Smooth muscle cell (in vitro differentiated cells): ENCODE measurements around the gene MRPL41. TPM values are rescaled to one million over a fixed set of nuclear protein-coding genes. Genes with fewer than 3 reads are reported as not detected.
"Not testable (repeated sequence)": the region's sequence is repeated elsewhere in the genome, so short reads cannot be mapped to it uniquely, and the experiment has no call there.

Source experiments
- DNase-seq: peaks from one replicate; lab custom pipeline; 2025; ENCODE audit not compliant: unreplicated experiment; lab: John Stamatoyannopoulos, UW
- H2AFZ ChIP-seq: fragments of 200-600 bp; sonication (generic); 2 replicates; pipeline ENCODE4 v1.6.0; 2016; ENCODE audit warnings: antibody characterized with exemption, low read depth, mild to moderate bottlenecking
- H3F3A ChIP-seq: fragments of 200-600 bp; sonication (generic); 2 replicates; pipeline ENCODE4 v1.6.0; 2017; ENCODE audit warnings: antibody characterized with exemption, low read depth
- H3K27ac ChIP-seq: fragments of 200-600 bp; sonication (generic); 2 replicates; pipeline ENCODE4 v1.5.1; 2016; ENCODE audit warnings: low read depth, mild to moderate bottlenecking
- H3K27me3 ChIP-seq: fragments of 200-600 bp; sonication (generic); 2 replicates; pipeline ENCODE4 v1.6.1; 2016; ENCODE audit warnings: low read depth, mild to moderate bottlenecking
- H3K36me3 ChIP-seq: fragments of 200-600 bp; sonication (generic); 2 replicates; pipeline ENCODE4 v1.5.1; 2016; ENCODE audit warnings: low read depth
- H3K4me1 ChIP-seq: fragments of 200-600 bp; sonication (generic); 2 replicates; pipeline ENCODE4 v1.5.1; 2016; ENCODE audit warnings: low read depth
- H3K4me2 ChIP-seq: fragments of 200-600 bp; sonication (generic); 2 replicates; pipeline ENCODE4 v1.6.0; 2016; ENCODE audit warnings: mild to moderate bottlenecking
- H3K4me3 ChIP-seq: fragments of 200-600 bp; sonication (generic); 2 replicates; pipeline ENCODE4 v1.5.1; 2016; ENCODE audit warnings: mild to moderate bottlenecking
- H3K79me2 ChIP-seq: fragments of 200-600 bp; sonication (generic); 2 replicates; pipeline ENCODE4 v1.6.0; 2016; ENCODE audit warnings: low read depth, mild to moderate bottlenecking
- H3K9ac ChIP-seq: fragments of 200-600 bp; sonication (generic); 2 replicates; pipeline ENCODE4 v1.6.0; 2016; ENCODE audit warnings: low read depth
- H3K9me3 ChIP-seq: fragments of 200-600 bp; sonication (generic); replicated peaks from 2 replicates; pipeline ENCODE4 v1.5.1; 2016; ENCODE audit warnings: low read depth
- H4K20me1 ChIP-seq: fragments of 200-600 bp; sonication (generic); 2 replicates; pipeline ENCODE4 v1.6.0; 2016; ENCODE audit warnings: low read depth
- WGBS: methylation state at CpG from one replicate; pipeline ENCODE4 v1.1.7; 2016; ENCODE audit warnings: low lambda C conversion rate; 5-methylcytosine and 5-hydroxymethylcytosine counted together
- polyA plus RNA-seq: library from polyadenylated mRNA; unstranded; fragments of >200 nt; fragmentation: Nextera tagmentation; extraction: Ambion mirVana; gene quantifications from 2 replicates; pipeline ENCODE4 v1.2.1, GENCODE V29; 2016
- total RNA-seq: library from RNA; depleted of rRNA; stranded (reverse); fragments of >200 nt; gene quantifications from 2 replicates; pipeline ENCODE4 v1.2.3, GENCODE V29; 2014
- TF ChIP-seq, protein P1 (sequence below): fragments of 200-600 bp; sonication (generic); IDR thresholded peaks from 2 replicates; pipeline ENCODE4 v1.5.1; 2017; ENCODE audit warnings: borderline replicate concordance, mild to moderate bottlenecking, antibody characterized with exemption; ENCODE audit not compliant: insufficient read depth, poor library complexity, severe bottlenecking

The MRPL41 gene
- total and polyA plus RNA-seq, 2 experiments from 2014 or later = 33.5 to 85.7 TPM

DNA sequence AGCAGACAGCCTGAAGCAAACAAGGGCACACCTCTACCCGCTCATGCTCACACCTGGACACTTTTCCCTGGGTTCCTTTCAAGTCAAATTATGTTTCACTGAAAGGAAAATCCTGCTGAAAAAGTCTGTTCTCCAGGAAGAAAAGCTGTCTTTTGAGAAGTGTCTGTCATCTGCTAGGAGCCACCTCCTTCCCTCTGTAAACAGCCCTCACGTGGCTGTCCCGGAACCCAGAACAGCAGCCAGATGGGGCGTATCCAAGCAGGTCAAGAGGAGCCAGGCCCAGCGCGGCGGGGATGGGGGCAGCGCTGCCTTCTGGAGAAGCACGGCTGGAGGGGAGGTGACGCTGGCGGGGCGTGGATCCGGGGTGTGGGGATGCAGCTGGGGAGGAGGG is 1.5 kb upstream of the MRPL41 start, which contains the start of gene PNPLA7:
TSS of gene PNPLA7 (minus strand) at position 172 of the 391 bp plus-strand sequence. CDS start 205 bp downstream, outside the sequence.
- peak within 1 kb of the TSS; percentile 53 for H3K27ac ChIP-seq
- peak within 1 kb of the TSS; percentile 88 for H3K4me3 ChIP-seq
- no peaks in the 10 kb centered on the region for H3K9me3 ChIP-seq
- H3K4me1 ChIP-seq = peaks cover 3% of the 10 kb centered on the region
- H4K20me1 ChIP-seq = no peaks in the 10 kb centered on the region
- H3K4me2 ChIP-seq = peak within 1 kb of the TSS; percentile 92
- no peaks in the 10 kb centered on the region for H3K27me3 ChIP-seq
- no peak within 1 kb of the TSS for H2AFZ ChIP-seq
- no peaks in the 10 kb centered on the region for H3K36me3 ChIP-seq
- peak within 1 kb of the TSS; percentile 71 for H3K9ac ChIP-seq
- H3F3A ChIP-seq = peaks cover 17% of the 10 kb centered on the region
- peak; percentile 15 for DNase-seq
- TF ChIP-seq, protein P1, sequence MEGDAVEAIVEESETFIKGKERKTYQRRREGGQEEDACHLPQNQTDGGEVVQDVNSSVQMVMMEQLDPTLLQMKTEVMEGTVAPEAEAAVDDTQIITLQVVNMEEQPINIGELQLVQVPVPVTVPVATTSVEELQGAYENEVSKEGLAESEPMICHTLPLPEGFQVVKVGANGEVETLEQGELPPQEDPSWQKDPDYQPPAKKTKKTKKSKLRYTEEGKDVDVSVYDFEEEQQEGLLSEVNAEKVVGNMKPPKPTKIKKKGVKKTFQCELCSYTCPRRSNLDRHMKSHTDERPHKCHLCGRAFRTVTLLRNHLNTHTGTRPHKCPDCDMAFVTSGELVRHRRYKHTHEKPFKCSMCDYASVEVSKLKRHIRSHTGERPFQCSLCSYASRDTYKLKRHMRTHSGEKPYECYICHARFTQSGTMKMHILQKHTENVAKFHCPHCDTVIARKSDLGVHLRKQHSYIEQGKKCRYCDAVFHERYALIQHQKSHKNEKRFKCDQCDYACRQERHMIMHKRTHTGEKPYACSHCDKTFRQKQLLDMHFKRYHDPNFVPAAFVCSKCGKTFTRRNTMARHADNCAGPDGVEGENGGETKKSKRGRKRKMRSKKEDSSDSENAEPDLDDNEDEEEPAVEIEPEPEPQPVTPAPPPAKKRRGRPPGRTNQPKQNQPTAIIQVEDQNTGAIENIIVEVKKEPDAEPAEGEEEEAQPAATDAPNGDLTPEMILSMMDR = no peak
- WGBS = 11% methylated on average over 13 of the region's 13 CpGs
- no peaks in the 10 kb centered on the region for H3K79me2 ChIP-seq

DNA sequence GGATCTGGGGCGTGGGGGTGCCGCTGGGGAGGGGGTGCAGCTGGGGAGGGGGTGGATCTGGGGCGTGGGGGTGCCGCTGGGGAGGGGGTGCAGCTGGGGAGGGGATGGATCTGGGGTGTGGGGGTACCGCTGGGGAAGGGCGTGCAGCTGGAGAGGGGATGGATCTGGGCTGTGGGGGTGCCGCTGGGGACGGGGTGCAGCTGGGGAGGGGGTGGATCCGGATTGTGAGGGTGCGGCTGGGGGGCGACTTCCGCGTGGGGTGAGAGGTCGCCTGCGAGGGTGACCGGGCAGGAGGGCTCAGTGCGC is 768 bp upstream of the MRPL41 start:
- H4K20me1 ChIP-seq, H2AFZ ChIP-seq, DNase-seq, H3K36me3 ChIP-seq, H3K27me3 ChIP-seq, H3K4me1 ChIP-seq, H3K9me3 ChIP-seq, H3K79me2 ChIP-seq: not testable (repeated sequence)
- Histone ChIP-seq H3F3A (peaks cover 17% of the 10 kb centered on the region), H3K4me2 (peak overlapping the region; percentile 92), H3K4me3 (peak overlapping the region; percentile 88), H3K27ac (peak overlapping the region; percentile 53), H3K9ac (peak overlapping the region; percentile 71)
- 0% methylated on average over 5 of the region's 17 CpGs for WGBS

DNA sequence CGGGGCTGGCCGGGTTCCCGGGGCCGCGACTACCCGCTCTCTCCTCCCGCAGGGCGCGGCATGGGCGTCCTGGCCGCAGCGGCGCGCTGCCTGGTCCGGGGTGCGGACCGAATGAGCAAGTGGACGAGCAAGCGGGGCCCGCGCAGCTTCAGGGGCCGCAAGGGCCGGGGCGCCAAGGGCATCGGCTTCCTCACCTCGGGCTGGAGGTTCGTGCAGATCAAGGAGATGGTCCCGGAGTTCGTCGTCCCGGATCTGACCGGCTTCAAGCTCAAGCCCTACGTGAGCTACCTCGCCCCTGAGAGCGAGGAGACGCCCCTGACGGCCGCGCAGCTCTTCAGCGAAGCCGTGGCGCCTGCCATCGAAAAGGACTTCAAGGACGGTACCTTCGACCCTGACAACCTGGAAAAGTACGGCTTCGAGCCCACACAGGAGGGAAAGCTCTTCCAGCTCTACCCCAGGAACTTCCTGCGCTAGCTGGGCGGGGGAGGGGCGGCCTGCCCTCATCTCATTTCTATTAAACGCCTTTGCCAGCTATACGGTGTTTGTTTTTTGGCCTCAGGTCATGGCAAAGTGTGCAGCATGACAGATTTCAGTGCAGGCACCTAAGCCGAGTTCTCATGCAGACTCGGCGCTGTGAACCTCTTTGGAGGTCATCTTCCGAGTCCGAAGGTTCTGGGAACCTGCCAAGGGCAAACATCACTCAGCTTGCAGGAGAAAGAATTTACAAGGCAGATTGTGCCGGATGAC is 516 bp downstream of the MRPL41 start:
- WGBS = 20% methylated on average over 42 of the region's 58 CpGs
- no peak for DNase-seq
- H3K4me3 ChIP-seq = peak overlapping the region; percentile 88
- H3F3A ChIP-seq = peaks cover 17% of the 10 kb centered on the region
- no peaks in the 10 kb centered on the region for H3K36me3 ChIP-seq
- H3K9me3 ChIP-seq = no peaks in the 10 kb centered on the region
- peak overlapping the region; percentile 12 for H3K27ac ChIP-seq
- no peaks in the 10 kb centered on the region for H3K79me2 ChIP-seq
- H3K4me1 ChIP-seq = peaks cover 3% of the 10 kb centered on the region
- H3K4me2 ChIP-seq = peak overlapping the region; percentile 99
- peaks cover 3% of the 10 kb centered on the region for H4K20me1 ChIP-seq
- peak overlapping the region; percentile 54 for H3K9ac ChIP-seq
- H3K27me3 ChIP-seq = no peaks in the 10 kb centered on the region
- peak overlapping the region; percentile 77 for H2AFZ ChIP-seq
- TF ChIP-seq, protein P1 = no peak

DNA sequence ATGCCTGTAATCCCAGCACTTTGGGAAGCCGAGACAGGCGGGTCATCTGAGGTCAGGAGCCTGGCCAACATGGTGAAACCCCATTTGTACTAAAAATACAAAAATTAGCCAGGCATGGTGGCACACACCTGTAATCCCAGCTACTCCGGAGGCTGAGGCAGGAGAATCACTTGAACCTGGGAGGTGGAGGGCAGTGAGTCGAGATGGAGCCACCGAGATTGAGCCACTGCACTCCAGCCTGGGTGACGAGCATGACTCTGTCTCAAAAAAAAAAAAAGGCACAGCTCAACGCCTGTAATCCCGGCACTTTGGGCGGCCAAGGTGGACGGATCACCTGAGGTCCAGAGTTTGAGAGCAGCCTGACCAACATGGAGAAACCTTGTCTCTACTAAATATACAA is 2.0 kb downstream of the MRPL41 start:
- not testable (repeated sequence) for H4K20me1 ChIP-seq, H3K4me1 ChIP-seq, H3K4me2 ChIP-seq, H3K9ac ChIP-seq, H3K36me3 ChIP-seq, H3K4me3 ChIP-seq, H3K27me3 ChIP-seq, H3K79me2 ChIP-seq, H2AFZ ChIP-seq, H3K9me3 ChIP-seq, H3K27ac ChIP-seq, DNase-seq
- H3F3A ChIP-seq = peaks cover 17% of the 10 kb centered on the region
- WGBS = 92% methylated on average over 10 of the region's 10 CpGs

DNA sequence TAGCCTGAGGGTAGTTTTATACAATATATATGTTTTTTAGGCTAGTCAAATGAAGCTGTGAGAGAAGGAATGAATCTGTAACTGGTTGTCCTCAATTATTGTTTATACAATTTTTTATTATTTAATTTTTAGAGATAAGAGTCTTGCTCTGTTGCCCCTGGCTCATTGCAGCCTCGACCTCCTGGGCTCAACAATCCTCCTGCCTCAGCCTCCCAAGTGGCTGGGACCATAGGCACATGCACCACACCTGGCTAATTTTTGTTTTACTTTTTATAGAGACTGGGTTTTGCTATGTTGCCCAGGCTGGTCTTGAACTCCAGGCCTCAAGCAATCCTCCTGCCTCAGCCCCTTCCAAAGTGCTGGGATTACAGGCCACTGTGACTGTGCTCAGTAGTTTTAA is 2.7 kb downstream of the MRPL41 start:
- no peaks in the 10 kb centered on the region for H3K36me3 ChIP-seq
- peaks cover 3% of the 10 kb centered on the region for H3K4me1 ChIP-seq
- H3F3A ChIP-seq = peaks cover 17% of the 10 kb centered on the region
- H3K4me3 ChIP-seq = no peak overlapping the region
- H3K79me2 ChIP-seq = no peaks in the 10 kb centered on the region
- H3K9ac ChIP-seq = no peak overlapping the region
- TF ChIP-seq, protein P1 = no peak
- no peak for DNase-seq
- no peak overlapping the region for H3K27ac ChIP-seq
- H3K9me3 ChIP-seq = no peaks in the 10 kb centered on the region
- H3K4me2 ChIP-seq = no peak overlapping the region
- H4K20me1 ChIP-seq = peaks cover 3% of the 10 kb centered on the region
- WGBS = 95% methylated on average over 1 of the region's 1 CpG
- H3K27me3 ChIP-seq = no peaks in the 10 kb centered on the region
- no peak overlapping the region for H2AFZ ChIP-seq
